Measurements from ENCODE around the gene ZNF202.

GRCh38 chr11:123770712-123771111 is 29.3 kb upstream of the ZNF202 start:
- no peak for TF ChIP-seq CTCF (IDR thresholded peaks at IDR 0.05 in 8 of 11, conservative IDR thresholded peaks at IDR 0.05 in 3 of 11)
- TF ChIP-seq POLR2A (IDR thresholded peaks at IDR 0.05) = no peak
- TF ChIP-seq POLR2AphosphoS5 (IDR thresholded peaks at IDR 0.05) = no peak
